ENCODE measurements around the gene BRINP2.

DNA sequence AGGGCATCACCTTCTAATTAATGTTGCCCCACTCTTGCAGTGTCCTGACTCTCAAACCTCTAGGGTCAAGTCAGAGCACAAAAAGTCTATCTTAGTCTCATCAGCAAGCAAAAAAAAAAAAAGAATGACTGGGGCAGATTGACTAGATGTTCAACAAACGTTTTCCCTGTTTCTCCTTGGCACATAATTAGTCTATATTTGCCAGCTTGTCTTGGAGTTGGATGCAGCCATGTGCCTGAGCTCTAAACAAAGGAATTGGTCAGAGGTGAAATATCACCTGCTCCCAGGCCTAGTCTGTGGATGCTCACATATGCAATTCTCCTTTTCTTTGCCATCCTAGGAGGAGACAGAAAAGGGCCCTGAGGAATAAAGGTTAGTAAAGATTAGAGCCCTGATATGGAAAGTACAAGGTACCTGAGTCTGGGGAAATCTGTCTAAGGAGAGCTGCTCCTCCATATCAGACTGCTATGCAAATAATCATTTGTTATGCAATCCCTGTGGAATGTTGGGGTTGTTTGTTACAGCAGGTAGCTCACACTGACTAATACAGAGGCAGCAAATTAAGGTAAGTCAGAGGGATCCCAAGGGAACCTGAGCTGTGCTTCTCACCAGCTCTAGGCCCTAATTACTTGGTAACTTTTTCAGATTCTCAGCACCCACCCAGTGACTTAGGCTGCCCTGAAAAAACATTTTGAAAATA is 130.8 kb downstream of the BRINP2 start:
- TF ChIP-seq, protein P1, sequence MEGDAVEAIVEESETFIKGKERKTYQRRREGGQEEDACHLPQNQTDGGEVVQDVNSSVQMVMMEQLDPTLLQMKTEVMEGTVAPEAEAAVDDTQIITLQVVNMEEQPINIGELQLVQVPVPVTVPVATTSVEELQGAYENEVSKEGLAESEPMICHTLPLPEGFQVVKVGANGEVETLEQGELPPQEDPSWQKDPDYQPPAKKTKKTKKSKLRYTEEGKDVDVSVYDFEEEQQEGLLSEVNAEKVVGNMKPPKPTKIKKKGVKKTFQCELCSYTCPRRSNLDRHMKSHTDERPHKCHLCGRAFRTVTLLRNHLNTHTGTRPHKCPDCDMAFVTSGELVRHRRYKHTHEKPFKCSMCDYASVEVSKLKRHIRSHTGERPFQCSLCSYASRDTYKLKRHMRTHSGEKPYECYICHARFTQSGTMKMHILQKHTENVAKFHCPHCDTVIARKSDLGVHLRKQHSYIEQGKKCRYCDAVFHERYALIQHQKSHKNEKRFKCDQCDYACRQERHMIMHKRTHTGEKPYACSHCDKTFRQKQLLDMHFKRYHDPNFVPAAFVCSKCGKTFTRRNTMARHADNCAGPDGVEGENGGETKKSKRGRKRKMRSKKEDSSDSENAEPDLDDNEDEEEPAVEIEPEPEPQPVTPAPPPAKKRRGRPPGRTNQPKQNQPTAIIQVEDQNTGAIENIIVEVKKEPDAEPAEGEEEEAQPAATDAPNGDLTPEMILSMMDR (IDR thresholded peaks at IDR 0.05) = no peak
- TF ChIP-seq POLR2A (IDR thresholded peaks at IDR 0.05) = no peak

Data from heart left ventricle (tissue), 13 donors.